ENCODE results near the gene KCNC1.

The KCNC1 gene

DNA sequence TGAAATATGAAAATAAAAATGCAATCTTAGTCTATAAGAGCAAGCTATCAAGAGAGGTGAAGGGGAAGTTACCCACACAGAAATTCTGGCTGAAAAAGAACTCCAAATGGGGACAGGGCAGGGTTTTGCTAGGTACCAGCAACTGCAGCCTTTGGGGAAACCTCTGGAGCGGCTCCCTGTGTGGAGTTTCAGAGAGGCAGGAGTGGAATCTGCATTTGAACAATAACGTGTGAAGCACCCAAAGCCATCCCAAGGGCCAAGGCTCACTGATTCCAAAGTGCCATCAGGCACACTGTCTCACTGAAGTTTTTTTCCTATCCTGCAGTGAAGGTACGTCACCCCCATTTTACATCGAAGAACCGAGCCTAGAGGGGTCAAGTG, 87.8 kb downstream of the KCNC1 start:
- DNase-seq (ENCODE audit: low spot score) = no peak

DNA sequence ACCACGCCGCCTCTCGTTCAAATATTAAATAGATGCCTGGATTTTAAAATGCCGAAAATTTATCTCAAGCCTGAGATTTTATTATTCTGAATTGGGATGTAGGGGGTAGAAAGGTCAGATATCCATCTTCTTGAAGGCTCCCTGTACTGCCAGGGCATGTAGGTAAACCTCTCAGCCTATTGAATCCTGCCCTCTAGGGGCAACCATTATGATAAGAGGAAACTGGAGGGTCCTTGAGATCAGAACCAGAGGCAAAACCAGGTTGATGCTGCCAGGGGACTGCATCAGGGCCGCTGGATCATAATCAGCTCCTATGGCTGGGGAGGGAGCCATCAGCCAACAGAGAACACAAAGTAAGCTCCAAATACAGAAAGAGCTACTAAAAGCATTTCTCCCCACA, 92.4 kb downstream of the KCNC1 start:
- no peak for DNase-seq (ENCODE audit: low spot score)

DNA sequence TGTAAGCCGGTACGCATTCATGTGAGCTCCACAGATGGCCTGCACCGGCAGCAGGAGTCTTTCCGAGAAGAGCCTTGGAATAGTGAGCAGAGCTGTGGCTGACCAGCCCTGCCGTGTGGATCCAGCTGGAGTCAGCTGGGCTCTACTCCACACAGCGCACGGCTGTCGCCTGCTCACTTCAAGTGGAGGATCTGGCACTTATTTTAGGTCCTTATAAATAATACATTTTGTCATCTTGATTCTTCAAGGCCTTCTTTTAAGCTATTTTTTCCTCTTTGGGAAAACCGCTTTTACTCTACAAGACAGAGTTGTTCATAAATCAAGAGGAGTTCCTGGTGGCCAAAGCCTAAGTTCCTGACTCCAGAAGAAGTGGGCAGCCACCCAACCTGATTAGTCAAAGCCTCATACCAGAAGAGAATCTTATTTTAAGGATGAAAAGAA, 93.8 kb downstream of the KCNC1 start:
- no peak for DNase-seq (ENCODE audit: low spot score)

DNA sequence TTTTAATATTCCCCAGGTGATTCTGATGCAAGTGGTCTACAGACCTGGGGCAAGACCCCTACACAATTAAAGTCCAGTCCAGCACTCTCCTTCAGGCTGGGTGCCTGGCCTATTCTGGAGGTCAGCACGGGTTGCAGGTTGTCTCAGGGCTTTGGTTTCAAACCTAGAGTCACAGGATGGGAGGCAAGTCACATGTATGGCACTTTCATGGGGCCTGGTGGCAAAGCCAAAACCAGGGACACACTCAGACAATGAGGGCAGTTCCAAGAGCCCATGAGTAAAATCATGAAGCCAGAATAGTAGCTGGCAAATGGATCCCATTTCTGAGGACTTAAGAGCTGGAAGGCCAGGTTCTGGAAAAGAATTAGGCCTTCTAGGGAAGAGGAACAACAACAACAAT, 96.6 kb downstream of the KCNC1 start:
- DNase-seq (ENCODE audit: low spot score) = no peak

DNA sequence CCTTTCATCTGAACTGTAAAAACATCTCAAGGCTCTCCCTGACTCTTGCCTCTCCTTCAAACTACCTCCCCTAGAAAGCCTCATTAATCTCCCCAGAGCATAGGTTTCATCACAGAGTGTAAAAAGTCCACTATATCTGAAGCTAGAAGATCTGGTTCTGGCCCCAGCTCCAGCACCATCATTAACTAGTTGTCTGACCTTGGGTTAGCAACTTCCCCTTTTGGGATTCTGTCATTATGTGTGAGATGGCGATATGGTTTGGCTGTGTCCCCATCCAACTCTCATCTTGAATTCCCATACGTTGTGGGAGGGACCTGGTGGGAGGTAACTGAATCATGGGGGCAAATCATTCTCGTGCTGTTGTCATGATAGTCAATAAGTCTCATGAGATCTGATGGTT, 97.3 kb downstream of the KCNC1 start:
- no peak for DNase-seq (ENCODE audit: low spot score)
